ENCODE measurements around the gene MGST2.

DNA sequence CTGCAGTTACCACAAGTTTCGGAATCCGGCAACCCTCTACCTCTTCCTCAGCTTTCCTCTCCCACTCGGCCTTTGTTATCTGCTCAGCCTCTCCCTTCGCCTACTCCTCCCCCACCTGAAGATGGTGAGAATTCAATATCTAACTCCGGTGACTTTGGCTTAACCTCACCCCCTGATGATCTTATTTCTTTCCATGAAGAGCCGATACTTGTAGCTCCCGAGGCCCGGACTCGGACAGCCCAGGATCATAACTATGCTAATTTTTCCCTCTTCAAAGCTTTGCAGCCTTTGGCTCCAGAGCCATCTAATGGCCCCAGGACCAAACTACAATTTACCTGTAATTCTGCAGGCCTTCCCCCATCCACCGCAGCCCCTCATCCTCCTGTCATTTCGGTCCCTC, 32.0 kb upstream of the MGST2 start:
- TF ChIP-seq EZH2 (IDR thresholded peaks at IDR 0.05) (no peak), POLR2AphosphoS5 (IDR thresholded peaks at IDR 0.05; ENCODE audit: borderline replicate concordance, low read depth, low read length) (no peak)
